Psoas muscle (tissue), 8 donors: ENCODE data around the gene IFT80. TPM values are rescaled to one million over a fixed set of nuclear protein-coding genes. Genes with fewer than 3 reads are reported as not detected.

ENCODE experiments used
- ATAC-seq, 4 donors: fragments of 200-7000 bp; cut with Tn5 transposase; one replicate each; pipeline ENCODE4 v1.9.1; 2020; ENCODE audit warnings: moderate library complexity in 3 of 4, mild to moderate bottlenecking in 2 of 4
- DNase-seq, 2 donors: peaks; one replicate each; pipeline ENCODE4 v3.0.0-alpha.2; 2020
- H3K27ac ChIP-seq: fragments of 200-600 bp; one replicate; pipeline ENCODE4 v1.8.0; 2022
- H3K27me3 ChIP-seq, 3 donors: fragments of 200-600 bp in 1 of 3; one replicate each; pipeline versions ENCODE4 v1.6.1 to v1.8.0; 2013 to 2022; ENCODE audit warnings: low read length in 2 of 3, mild to moderate bottlenecking in 2 of 3, moderate library complexity in 1 of 3; ENCODE audit not compliant: insufficient read depth in 3 of 3
- H3K36me3 ChIP-seq, 2 donors: fragments of 200-600 bp in 1 of 2; one replicate each; pipeline versions ENCODE4 v1.6.1 to v1.8.0; 2013 to 2022; ENCODE audit warnings: low read depth in 1 of 2, mild to moderate bottlenecking in 1 of 2, moderate library complexity in 1 of 2; ENCODE audit not compliant: insufficient read depth in 1 of 2
- H3K4me1 ChIP-seq: fragments of 200-600 bp; one replicate; pipeline ENCODE4 v1.8.0; 2022
- H3K4me3 ChIP-seq: fragments of 200-600 bp; one replicate; pipeline ENCODE4 v1.8.0; 2022; ENCODE audit warnings: mild to moderate bottlenecking
- H3K9me3 ChIP-seq: fragments of 200-600 bp; one replicate; pipeline ENCODE4 v1.8.0; 2022
- WGBS, 3 donors: extraction: QIAGEN DNeasy Blood & Tissue Kit; methylation state at CpG; one replicate each; pipeline versions ENCODE4 v1.1.6 to v1.1.7; 2013; 5-methylcytosine and 5-hydroxymethylcytosine counted together
- intact Hi-C, 2 donors: fragments of 100-400 bp; cut with DNase I; formaldehyde crosslinking; loops; one replicate each; pipeline versions ENCODE4 v1.11.0 to v1.14.2; 2022
- polyA plus RNA-seq, 3 donors: library from polyadenylated mRNA; stranded (reverse); fragments of 200-250 nt; gene quantifications; one replicate each; pipeline ENCODE4 v1.2.3, GENCODE V29; 2013
- total RNA-seq, 4 donors: library from RNA; stranded (reverse); fragmentation: NEBNext Ultra II Directional in 2 of 4; extraction: Animal tissue kit (Norgen Biotek cat#: 25700) in 2 of 4; gene quantifications; one replicate each; pipeline versions ENCODE4 v1.2.1 to v1.2.4, GENCODE V29; 2021 to 2023
- TF ChIP-seq, protein P1 (sequence below): fragments of 200-600 bp; IDR thresholded peaks from one replicate; pipeline ENCODE4 v1.8.0; 2022; ENCODE audit warnings: antibody characterized with exemption
- donor health status: healthy with polysubstance abuse.
- donor health status: DM: no; HTN: no; CAD: no; lungs with moderate emphysema.
- donor health status: Bipolar disorder and iron deficiency.
- donor health status: healthy.
- donor health status: DM: yes; HTN: yes; CAD: no.
- donor health status: DM: no; HTN: no; CAD: no.
- donor health status: DM: no; HTN: no; CAD: no.
- donor health status: DM: yes; HTN: yes; CAD: no.

Gene IFT80
- total and polyA plus RNA-seq, 7 donors: 2.1 to 8.2 (median 3.9) TPM

GRCh38 chr3:160444411-160444810, 45.4 kb upstream of the IFT80 start:
- Histone ChIP-seq H3K4me1 (no peaks in the 10 kb centered on the region), H3K27ac (no peak overlapping the region), H3K36me3 (no peaks in the 10 kb centered on the region), H3K9me3 (no peaks in the 10 kb centered on the region), H3K27me3 (peaks cover 0 to 16% (median 4%) of the 10 kb centered on the region in 3 donors), H3K4me3 (no peak overlapping the region)
- intact Hi-C loops: no loop called here
- DNase-seq (no peak), ATAC-seq (no peak)
- TF ChIP-seq, protein P1, sequence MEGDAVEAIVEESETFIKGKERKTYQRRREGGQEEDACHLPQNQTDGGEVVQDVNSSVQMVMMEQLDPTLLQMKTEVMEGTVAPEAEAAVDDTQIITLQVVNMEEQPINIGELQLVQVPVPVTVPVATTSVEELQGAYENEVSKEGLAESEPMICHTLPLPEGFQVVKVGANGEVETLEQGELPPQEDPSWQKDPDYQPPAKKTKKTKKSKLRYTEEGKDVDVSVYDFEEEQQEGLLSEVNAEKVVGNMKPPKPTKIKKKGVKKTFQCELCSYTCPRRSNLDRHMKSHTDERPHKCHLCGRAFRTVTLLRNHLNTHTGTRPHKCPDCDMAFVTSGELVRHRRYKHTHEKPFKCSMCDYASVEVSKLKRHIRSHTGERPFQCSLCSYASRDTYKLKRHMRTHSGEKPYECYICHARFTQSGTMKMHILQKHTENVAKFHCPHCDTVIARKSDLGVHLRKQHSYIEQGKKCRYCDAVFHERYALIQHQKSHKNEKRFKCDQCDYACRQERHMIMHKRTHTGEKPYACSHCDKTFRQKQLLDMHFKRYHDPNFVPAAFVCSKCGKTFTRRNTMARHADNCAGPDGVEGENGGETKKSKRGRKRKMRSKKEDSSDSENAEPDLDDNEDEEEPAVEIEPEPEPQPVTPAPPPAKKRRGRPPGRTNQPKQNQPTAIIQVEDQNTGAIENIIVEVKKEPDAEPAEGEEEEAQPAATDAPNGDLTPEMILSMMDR: no peak
- WGBS, 3 donors: 93% methylated on average over 1 of the region's 1 CpG

DNA sequence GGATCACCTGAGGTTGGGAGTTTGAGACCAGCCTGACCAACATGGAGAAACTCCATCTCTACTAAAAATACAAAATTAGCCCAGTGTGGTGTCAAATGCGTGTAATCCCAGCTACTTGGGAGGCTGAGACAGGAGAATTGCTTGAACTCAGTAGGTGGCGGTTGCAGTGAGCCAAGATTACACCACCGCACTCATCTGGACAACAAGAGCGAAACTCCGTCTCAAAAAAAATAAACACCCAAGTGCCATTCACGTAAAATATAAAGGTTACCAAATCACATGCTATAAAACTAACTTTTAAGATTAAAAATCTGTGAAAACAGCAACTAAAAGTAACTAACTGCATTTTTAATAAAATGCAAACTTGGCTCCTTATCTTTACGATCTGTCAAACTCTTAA, 41.7 kb upstream of the IFT80 start:
- H3K4me1 ChIP-seq: no peaks in the 10 kb centered on the region
- H3K9me3 ChIP-seq: no peaks in the 10 kb centered on the region
- DNase-seq: no peak
- no peak overlapping the region for H3K27ac ChIP-seq
- intact Hi-C loops: no loop called here
- H3K36me3 ChIP-seq: no peaks in the 10 kb centered on the region
- no peak for ATAC-seq
- H3K27me3 ChIP-seq: no peaks in the 10 kb centered on the region
- TF ChIP-seq, protein P1: no peak
- no peak overlapping the region for H3K4me3 ChIP-seq
- WGBS, 3 donors: 98 to 99% (median 98%) methylated on average over 7 of the region's 7 CpGs

DNA sequence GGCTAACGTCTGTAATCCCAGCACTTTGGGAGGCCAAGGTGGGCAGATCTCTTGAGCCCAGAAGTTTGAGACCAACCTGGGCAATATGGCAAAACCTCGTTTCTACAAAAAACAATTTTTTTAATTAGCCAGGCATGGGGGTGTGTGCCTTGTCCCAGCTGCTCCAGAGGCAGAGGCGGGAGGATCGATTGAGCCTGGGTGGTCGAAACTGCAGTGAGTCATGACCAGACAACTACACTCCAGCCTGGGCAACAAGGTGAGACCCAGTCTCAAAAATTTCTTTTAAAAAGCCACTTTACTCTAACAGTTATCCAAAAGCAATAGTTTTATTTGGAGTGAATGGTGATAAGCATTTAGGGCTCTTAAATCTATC, 38.0 kb upstream of the IFT80 start:
- DNase-seq (no peak), ATAC-seq (no peak)
- H3K9me3 ChIP-seq: no peaks in the 10 kb centered on the region
- peaks cover 0 to 27% of the 10 kb centered on the region in 2 donors for H3K36me3 ChIP-seq
- H3K4me3 ChIP-seq: no peak overlapping the region
- WGBS, 3 donors: 72 to 79% (median 78%) methylated on average over 5 of the region's 5 CpGs
- H3K4me1 ChIP-seq: no peaks in the 10 kb centered on the region
- no peaks in the 10 kb centered on the region for H3K27me3 ChIP-seq
- no peak overlapping the region for H3K27ac ChIP-seq
- intact Hi-C loops: no loop called here
- TF ChIP-seq, protein P1: no peak

GRCh38 chr3:160435747-160436146, 36.7 kb upstream of the IFT80 start:
- TF ChIP-seq, protein P1: no peak
- WGBS, 3 donors: 91 to 93% (median 91%) methylated on average over 1 of the region's 1 CpG
- no peak for DNase-seq
- peaks cover 0 to 41% of the 10 kb centered on the region in 2 donors for H3K36me3 ChIP-seq
- intact Hi-C loops: no loop called here
- H3K27me3 ChIP-seq: no peaks in the 10 kb centered on the region
- no peak for ATAC-seq
- H3K4me3 ChIP-seq: no peak overlapping the region
- H3K4me1 ChIP-seq: no peaks in the 10 kb centered on the region
- H3K9me3 ChIP-seq: no peaks in the 10 kb centered on the region
- no peak overlapping the region for H3K27ac ChIP-seq

- 94 to 98% (median 97%) methylated on average over 2 of the region's 2 CpGs for WGBS, 3 donors
- no peak for DNase-seq
- Histone ChIP-seq H3K36me3 (peaks cover 0 to 47% of the 10 kb centered on the region in 2 donors), H3K27me3 (no peaks in the 10 kb centered on the region), H3K27ac (no peak overlapping the region), H3K4me3 (no peak overlapping the region), H3K9me3 (no peaks in the 10 kb centered on the region), H3K4me1 (no peaks in the 10 kb centered on the region)
- intact Hi-C loops: no loop called here
- TF ChIP-seq, protein P1: no peak
- no peak for ATAC-seq
Measured at GRCh38 chr3:160435095-160435494, 36.1 kb upstream of the IFT80 start.
